Thoracic aorta (tissue), 2 donors: ENCODE measurements around the gene BUD23. TPM values are rescaled to one million over a fixed set of nuclear protein-coding genes. Genes with fewer than 3 reads are reported as not detected.

ENCODE experiments used
- ATAC-seq: fragments of 150-250 bp; one replicate; pipeline ENCODE4 v1.8.0; 2017; ENCODE audit warnings: low read depth; ENCODE audit not compliant: insufficient number of reproducible peaks, low FRiP score
- DNase-seq: peaks from one replicate; pipeline ENCODE4 v3.0.0-alpha.2; 2020; ENCODE audit warnings: low spot score
- H3K27ac ChIP-seq, 2 donors: fragments of 200-600 bp; sonication (generic); 1 replicate in 1 of 2; 2 replicates in 1 of 2; pipeline ENCODE4 v1.5.1; 2016; ENCODE audit warnings: mild to moderate bottlenecking in 2 of 2, moderate library complexity in 2 of 2
- H3K27me3 ChIP-seq: fragments of 200-600 bp; sonication (generic); replicated peaks from 2 replicates; pipeline ENCODE4 v1.6.0; 2016; ENCODE audit warnings: mild to moderate bottlenecking; ENCODE audit not compliant: insufficient read depth
- H3K36me3 ChIP-seq: fragments of 200-600 bp; sonication (generic); one replicate; pipeline ENCODE4 v1.5.1; 2016
- H3K4me1 ChIP-seq, 2 donors: fragments of 200-600 bp; sonication (generic); 1 replicate in 1 of 2; 2 replicates in 1 of 2; pipeline versions ENCODE4 v1.5.1 to v1.6.0; 2016; ENCODE audit warnings: low read depth in 2 of 2, mild to moderate bottlenecking in 1 of 2; ENCODE audit not compliant: control insufficient read depth in 1 of 2
- H3K4me3 ChIP-seq: fragments of 200-600 bp; sonication (generic); 2 replicates; pipeline ENCODE4 v1.5.1; 2016; ENCODE audit warnings: mild to moderate bottlenecking
- H3K9me3 ChIP-seq: fragments of 200-600 bp; sonication (generic); 2 replicates; pipeline ENCODE4 v1.5.1; 2016
- CTCF ChIP-seq: fragments of 200-600 bp; sonication (generic); IDR thresholded peaks from one replicate; pipeline ENCODE4 v1.5.1; 2019; ENCODE audit warnings: antibody characterized with exemption
- total RNA-seq, 2 donors: library from RNA; depleted of rRNA; stranded (reverse); fragments of >200 nt; gene quantifications; one replicate each; pipeline versions ENCODE4 v1.1.0 to v1.2.3, GENCODE V29; 2016

Gene BUD23
- total RNA-seq, 2 donors from 2014 or later, result 36.9 to 51.0 TPM

- Histone ChIP-seq H3K4me1 (peaks cover 15 to 27% of the 10 kb centered on the region in 2 donors), H3K9me3 (no peaks in the 10 kb centered on the region), H3K4me3 (no peak overlapping the region), H3K27ac (no peak overlapping the region), H3K36me3 (peaks cover 3% of the 10 kb centered on the region), H3K27me3 (no peaks in the 10 kb centered on the region)
- DNase-seq (no peak), ATAC-seq (no peak)
- TF ChIP-seq CTCF, result no peak
Measured at GRCh38 chr7:73678862-73679261, 4.5 kb upstream of the BUD23 start.

- Histone ChIP-seq H3K4me3 (no peak overlapping the region), H3K4me1 (peaks cover 15 to 32% of the 10 kb centered on the region in 2 donors), H3K27ac (no peak overlapping the region), H3K9me3 (no peaks in the 10 kb centered on the region), H3K27me3 (no peaks in the 10 kb centered on the region), H3K36me3 (peaks cover 3% of the 10 kb centered on the region)
- no peak for DNase-seq
- no peak for ATAC-seq
- TF ChIP-seq CTCF, result no peak
Measured at GRCh38 chr7:73679709-73680108, 3.7 kb upstream of the BUD23 start.

GRCh38 chr7:73680501-73680900 lies 2.9 kb upstream of the BUD23 start:
- DNase-seq (no peak), ATAC-seq (no peak)
- no peak overlapping the region for H3K27ac ChIP-seq

GRCh38 chr7:73681031-73681430 lies 2.4 kb upstream of the BUD23 start:
- H3K27ac ChIP-seq, result no peak overlapping the region
- no peak for DNase-seq
- H3K4me3 ChIP-seq, result no peak overlapping the region
- H3K9me3 ChIP-seq, result no peaks in the 10 kb centered on the region
- no peak for TF ChIP-seq CTCF
- ATAC-seq, result no peak
- H3K27me3 ChIP-seq, result no peaks in the 10 kb centered on the region
- H3K36me3 ChIP-seq, result peaks cover 3% of the 10 kb centered on the region
- H3K4me1 ChIP-seq, result peaks cover 15 to 32% of the 10 kb centered on the region in 2 donors

More at GRCh38 chr7:73680501-73680900, 2.9 kb upstream of the BUD23 start:
- no peaks in the 10 kb centered on the region for H3K9me3 ChIP-seq
- no peak overlapping the region for H3K4me3 ChIP-seq
- no peak for TF ChIP-seq CTCF
- H3K27me3 ChIP-seq, result no peaks in the 10 kb centered on the region
- peaks cover 3% of the 10 kb centered on the region for H3K36me3 ChIP-seq
- peaks cover 15 to 32% of the 10 kb centered on the region in 2 donors for H3K4me1 ChIP-seq

GRCh38 chr7:73682745-73683055 lies 697 bp upstream of the BUD23 start:
- no peaks in the 10 kb centered on the region for H3K9me3 ChIP-seq
- H3K27ac ChIP-seq, result peak overlapping the region; percentile 73 to 87
- H3K4me1 ChIP-seq, result peaks cover 15 to 32% of the 10 kb centered on the region in 2 donors
- H3K4me3 ChIP-seq, result peak overlapping the region; percentile 97
- no peaks in the 10 kb centered on the region for H3K27me3 ChIP-seq
- DNase-seq (no peak), ATAC-seq (no peak)
- peaks cover 9% of the 10 kb centered on the region for H3K36me3 ChIP-seq
- no peak for TF ChIP-seq CTCF
